ENCODE measurements around the gene CLIP1.

CLIP1 gene

GRCh38 chr12:122244565-122245371 lies 177.7 kb downstream of the CLIP1 start:
- H3K9me3 ChIP-seq (ENCODE audit: insufficient read depth, low read depth, low read length), result no peaks in the 10 kb centered on the region

GRCh38 chr12:122243965-122244364 lies 178.5 kb downstream of the CLIP1 start:
- Histone ChIP-seq H3K9me3 (ENCODE audit: insufficient read depth, low read depth, low read length) (no peaks in the 10 kb centered on the region), H2BK120ac (ENCODE audit: insufficient read depth, low read length, poor library complexity) (no peak overlapping the region), H3K36me3 (ENCODE audit: control insufficient read depth in 1 of 2, insufficient read depth in 2 of 2, low read length in 2 of 2) (peaks cover 16 to 23% of the 10 kb centered on the region in 2 experiments), H3K79me1 (ENCODE audit: low read length) (no peaks in the 10 kb centered on the region), H3K4me3 (ENCODE audit: low read depth, low read length) (no peak overlapping the region), H4K12ac (ENCODE audit: low read depth, low read length) (no peak overlapping the region), H3K23ac (ENCODE audit: low read length) (no peak overlapping the region), H3K27ac (ENCODE audit: low read depth, low read length) (no peak overlapping the region), H3K4me1 (ENCODE audit: control insufficient read depth in 1 of 2, insufficient read depth in 2 of 2, low read length in 2 of 2) (no peaks in the 10 kb centered on the region), H4K8ac (ENCODE audit: low read depth, low read length) (no peak overlapping the region), H3K14ac (ENCODE audit: low read length) (no peak overlapping the region), H4K91ac (ENCODE audit: low read depth, low read length) (no peak overlapping the region), H3K18ac (ENCODE audit: low read length) (no peak overlapping the region), H3K27me3 (ENCODE audit: insufficient read depth, low read length) (no peaks in the 10 kb centered on the region), H2BK5ac (ENCODE audit: low read depth, low read length, poor library complexity) (no peak overlapping the region), H3K4ac (ENCODE audit: low read depth, low read length) (no peak overlapping the region), H2BK12ac (ENCODE audit: low read length) (no peak overlapping the region), H3K4me2 (ENCODE audit: low read length) (no peak overlapping the region), H2AFZ (ENCODE audit: insufficient read depth, low read length, poor library complexity) (no peak overlapping the region), H3K79me2 (ENCODE audit: control insufficient read depth, insufficient read depth, low read length, poor library complexity) (no peaks in the 10 kb centered on the region), H2AK5ac (ENCODE audit: low read length) (no peak overlapping the region), H3K9ac (ENCODE audit: low read length) (no peak overlapping the region)
- no peak for DNase-seq
- no CpG with 5 or more reads among the region's 6 CpGs for WGBS (ENCODE audit: extremely low coverage, insufficient coverage, insufficient read length)

More at GRCh38 chr12:122244565-122245371, 177.7 kb downstream of the CLIP1 start:
- Histone ChIP-seq H3K36me3 (ENCODE audit: control insufficient read depth in 1 of 2, insufficient read depth in 2 of 2, low read length in 2 of 2) (peaks cover 18 to 24% of the 10 kb centered on the region in 2 experiments), H3K4me2 (ENCODE audit: low read length) (no peak overlapping the region), H3K27ac (ENCODE audit: low read depth, low read length) (no peak overlapping the region), H3K79me2 (ENCODE audit: control insufficient read depth, insufficient read depth, low read length, poor library complexity) (no peaks in the 10 kb centered on the region), H3K9ac (ENCODE audit: low read length) (no peak overlapping the region), H3K79me1 (ENCODE audit: low read length) (no peaks in the 10 kb centered on the region), H3K18ac (ENCODE audit: low read length) (no peak overlapping the region), H3K14ac (ENCODE audit: low read length) (no peak overlapping the region), H2BK12ac (ENCODE audit: low read length) (no peak overlapping the region), H4K12ac (ENCODE audit: low read depth, low read length) (no peak overlapping the region), H2AK5ac (ENCODE audit: low read length) (no peak overlapping the region), H3K27me3 (ENCODE audit: insufficient read depth, low read length) (no peaks in the 10 kb centered on the region), H2BK120ac (ENCODE audit: insufficient read depth, low read length, poor library complexity) (no peak overlapping the region), H4K91ac (ENCODE audit: low read depth, low read length) (no peak overlapping the region), H3K4ac (ENCODE audit: low read depth, low read length) (no peak overlapping the region), H3K23ac (ENCODE audit: low read length) (no peak overlapping the region), H3K4me1 (ENCODE audit: control insufficient read depth in 1 of 2, insufficient read depth in 2 of 2, low read length in 2 of 2) (no peaks in the 10 kb centered on the region), H2BK5ac (ENCODE audit: low read depth, low read length, poor library complexity) (no peak overlapping the region), H4K8ac (ENCODE audit: low read depth, low read length) (no peak overlapping the region), H2AFZ (ENCODE audit: insufficient read depth, low read length, poor library complexity) (no peak overlapping the region), H3K4me3 (ENCODE audit: low read depth, low read length) (no peak overlapping the region)
- DNase-seq, result no peak
- no CpG with 5 or more reads among the region's 11 CpGs for WGBS (ENCODE audit: extremely low coverage, insufficient coverage, insufficient read length)

- DNase-seq, result no peak
- Histone ChIP-seq H3K4me1 (ENCODE audit: control insufficient read depth in 1 of 2, insufficient read depth in 2 of 2, low read length in 2 of 2) (peaks cover 0 to 2% of the 10 kb centered on the region in 2 experiments), H2AK5ac (ENCODE audit: low read length) (no peak overlapping the region), H3K23ac (ENCODE audit: low read length) (no peak overlapping the region), H2BK12ac (ENCODE audit: low read length) (no peak overlapping the region), H2BK5ac (ENCODE audit: low read depth, low read length, poor library complexity) (no peak overlapping the region), H2AFZ (ENCODE audit: insufficient read depth, low read length, poor library complexity) (no peak overlapping the region), H3K36me3 (ENCODE audit: control insufficient read depth in 1 of 2, insufficient read depth in 2 of 2, low read length in 2 of 2) (peaks cover 20 to 33% of the 10 kb centered on the region in 2 experiments), H3K79me2 (ENCODE audit: control insufficient read depth, insufficient read depth, low read length, poor library complexity) (no peaks in the 10 kb centered on the region), H3K27me3 (ENCODE audit: insufficient read depth, low read length) (no peaks in the 10 kb centered on the region), H3K4ac (ENCODE audit: low read depth, low read length) (no peak overlapping the region), H3K18ac (ENCODE audit: low read length) (no peak overlapping the region), H3K9me3 (ENCODE audit: insufficient read depth, low read depth, low read length) (no peaks in the 10 kb centered on the region), H3K14ac (ENCODE audit: low read length) (no peak overlapping the region), H3K4me3 (ENCODE audit: low read depth, low read length) (no peak overlapping the region), H4K12ac (ENCODE audit: low read depth, low read length) (no peak overlapping the region), H4K91ac (ENCODE audit: low read depth, low read length) (no peak overlapping the region), H3K9ac (ENCODE audit: low read length) (no peak overlapping the region), H3K79me1 (ENCODE audit: low read length) (no peaks in the 10 kb centered on the region), H3K4me2 (ENCODE audit: low read length) (no peak overlapping the region), H2BK120ac (ENCODE audit: insufficient read depth, low read length, poor library complexity) (no peak overlapping the region), H3K27ac (ENCODE audit: low read depth, low read length) (no peak overlapping the region), H4K8ac (ENCODE audit: low read depth, low read length) (no peak overlapping the region)
- WGBS (ENCODE audit: extremely low coverage, insufficient coverage, insufficient read length), result no CpG with 5 or more reads among the region's 5 CpGs
Measured at GRCh38 chr12:122238861-122239260, 183.6 kb downstream of the CLIP1 start.

GRCh38 chr12:122235741-122236140 lies 186.7 kb downstream of the CLIP1 start:
- Histone ChIP-seq H4K8ac (ENCODE audit: low read depth, low read length) (no peak overlapping the region), H3K18ac (ENCODE audit: low read length) (no peak overlapping the region), H2AFZ (ENCODE audit: insufficient read depth, low read length, poor library complexity) (no peak overlapping the region), H3K27me3 (ENCODE audit: insufficient read depth, low read length) (no peaks in the 10 kb centered on the region), H3K4me2 (ENCODE audit: low read length) (no peak overlapping the region), H3K79me1 (ENCODE audit: low read length) (no peaks in the 10 kb centered on the region), H3K36me3 (ENCODE audit: control insufficient read depth in 1 of 2, insufficient read depth in 2 of 2, low read length in 2 of 2) (peaks cover 20 to 31% of the 10 kb centered on the region in 2 experiments), H2AK5ac (ENCODE audit: low read length) (no peak overlapping the region), H3K27ac (ENCODE audit: low read depth, low read length) (no peak overlapping the region), H2BK5ac (ENCODE audit: low read depth, low read length, poor library complexity) (no peak overlapping the region), H2BK120ac (ENCODE audit: insufficient read depth, low read length, poor library complexity) (no peak overlapping the region), H3K4me3 (ENCODE audit: low read depth, low read length) (no peak overlapping the region), H2BK12ac (ENCODE audit: low read length) (no peak overlapping the region), H3K9ac (ENCODE audit: low read length) (no peak overlapping the region), H3K14ac (ENCODE audit: low read length) (no peak overlapping the region), H3K79me2 (ENCODE audit: control insufficient read depth, insufficient read depth, low read length, poor library complexity) (no peaks in the 10 kb centered on the region), H3K9me3 (ENCODE audit: insufficient read depth, low read depth, low read length) (no peaks in the 10 kb centered on the region), H4K12ac (ENCODE audit: low read depth, low read length) (no peak overlapping the region), H3K23ac (ENCODE audit: low read length) (no peak overlapping the region), H4K91ac (ENCODE audit: low read depth, low read length) (no peak overlapping the region), H3K4ac (ENCODE audit: low read depth, low read length) (no peak overlapping the region), H3K4me1 (ENCODE audit: control insufficient read depth in 1 of 2, insufficient read depth in 2 of 2, low read length in 2 of 2) (peaks cover 0 to 2% of the 10 kb centered on the region in 2 experiments)
- no CpG with 5 or more reads among the region's 7 CpGs for whole genome bisulfite sequencing (ENCODE audit: extremely low coverage, insufficient coverage, insufficient read length)
- no peak for DNase-seq
